Inflammatory macrophage (primary cell): ENCODE measurements around the gene CYP26B1.

Experiments
- DNase-seq, 2 donors: peaks; one replicate each; pipeline ENCODE4 v3.0.0-alpha.2; 2020 to 2022

The CYP26B1 gene

GRCh38 chr2:72080286-72081145 lies 67.1 kb downstream of the CYP26B1 start:
- no peak for DNase-seq
